ENCODE results near the gene CDH4.

DNA sequence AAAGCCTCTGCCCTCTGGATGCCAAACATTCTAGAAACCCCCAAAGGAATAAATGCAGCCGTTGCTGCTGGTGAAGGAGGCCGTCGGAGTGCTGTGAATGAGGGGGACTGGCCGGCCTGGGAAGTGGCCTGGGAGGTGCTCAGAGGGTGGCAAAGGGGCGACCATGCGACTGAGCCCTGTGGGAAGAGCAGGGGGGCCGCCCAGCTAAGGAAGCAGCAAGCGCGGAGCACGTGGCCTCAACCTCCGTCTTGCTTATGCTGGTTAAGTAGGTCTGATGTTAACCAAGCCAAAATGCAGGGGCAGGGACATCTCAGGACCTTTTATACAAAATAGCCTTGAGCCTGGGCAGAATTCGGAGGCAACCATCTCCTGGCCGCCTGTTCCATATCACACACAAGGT lies 432.1 kb downstream of the CDH4 start:
- TF ChIP-seq, protein P1, sequence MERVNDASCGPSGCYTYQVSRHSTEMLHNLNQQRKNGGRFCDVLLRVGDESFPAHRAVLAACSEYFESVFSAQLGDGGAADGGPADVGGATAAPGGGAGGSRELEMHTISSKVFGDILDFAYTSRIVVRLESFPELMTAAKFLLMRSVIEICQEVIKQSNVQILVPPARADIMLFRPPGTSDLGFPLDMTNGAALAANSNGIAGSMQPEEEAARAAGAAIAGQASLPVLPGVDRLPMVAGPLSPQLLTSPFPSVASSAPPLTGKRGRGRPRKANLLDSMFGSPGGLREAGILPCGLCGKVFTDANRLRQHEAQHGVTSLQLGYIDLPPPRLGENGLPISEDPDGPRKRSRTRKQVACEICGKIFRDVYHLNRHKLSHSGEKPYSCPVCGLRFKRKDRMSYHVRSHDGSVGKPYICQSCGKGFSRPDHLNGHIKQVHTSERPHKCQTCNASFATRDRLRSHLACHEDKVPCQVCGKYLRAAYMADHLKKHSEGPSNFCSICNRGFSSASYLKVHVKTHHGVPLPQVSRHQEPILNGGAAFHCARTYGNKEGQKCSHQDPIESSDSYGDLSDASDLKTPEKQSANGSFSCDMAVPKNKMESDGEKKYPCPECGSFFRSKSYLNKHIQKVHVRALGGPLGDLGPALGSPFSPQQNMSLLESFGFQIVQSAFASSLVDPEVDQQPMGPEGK (tag by site-specific recombination; IDR thresholded peaks at IDR 0.05), result no peak
- TF ChIP-seq, protein P2, sequence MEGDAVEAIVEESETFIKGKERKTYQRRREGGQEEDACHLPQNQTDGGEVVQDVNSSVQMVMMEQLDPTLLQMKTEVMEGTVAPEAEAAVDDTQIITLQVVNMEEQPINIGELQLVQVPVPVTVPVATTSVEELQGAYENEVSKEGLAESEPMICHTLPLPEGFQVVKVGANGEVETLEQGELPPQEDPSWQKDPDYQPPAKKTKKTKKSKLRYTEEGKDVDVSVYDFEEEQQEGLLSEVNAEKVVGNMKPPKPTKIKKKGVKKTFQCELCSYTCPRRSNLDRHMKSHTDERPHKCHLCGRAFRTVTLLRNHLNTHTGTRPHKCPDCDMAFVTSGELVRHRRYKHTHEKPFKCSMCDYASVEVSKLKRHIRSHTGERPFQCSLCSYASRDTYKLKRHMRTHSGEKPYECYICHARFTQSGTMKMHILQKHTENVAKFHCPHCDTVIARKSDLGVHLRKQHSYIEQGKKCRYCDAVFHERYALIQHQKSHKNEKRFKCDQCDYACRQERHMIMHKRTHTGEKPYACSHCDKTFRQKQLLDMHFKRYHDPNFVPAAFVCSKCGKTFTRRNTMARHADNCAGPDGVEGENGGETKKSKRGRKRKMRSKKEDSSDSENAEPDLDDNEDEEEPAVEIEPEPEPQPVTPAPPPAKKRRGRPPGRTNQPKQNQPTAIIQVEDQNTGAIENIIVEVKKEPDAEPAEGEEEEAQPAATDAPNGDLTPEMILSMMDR (tag by site-specific recombination; IDR thresholded peaks at IDR 0.05), result no peak
- TF ChIP-seq, protein P3, sequence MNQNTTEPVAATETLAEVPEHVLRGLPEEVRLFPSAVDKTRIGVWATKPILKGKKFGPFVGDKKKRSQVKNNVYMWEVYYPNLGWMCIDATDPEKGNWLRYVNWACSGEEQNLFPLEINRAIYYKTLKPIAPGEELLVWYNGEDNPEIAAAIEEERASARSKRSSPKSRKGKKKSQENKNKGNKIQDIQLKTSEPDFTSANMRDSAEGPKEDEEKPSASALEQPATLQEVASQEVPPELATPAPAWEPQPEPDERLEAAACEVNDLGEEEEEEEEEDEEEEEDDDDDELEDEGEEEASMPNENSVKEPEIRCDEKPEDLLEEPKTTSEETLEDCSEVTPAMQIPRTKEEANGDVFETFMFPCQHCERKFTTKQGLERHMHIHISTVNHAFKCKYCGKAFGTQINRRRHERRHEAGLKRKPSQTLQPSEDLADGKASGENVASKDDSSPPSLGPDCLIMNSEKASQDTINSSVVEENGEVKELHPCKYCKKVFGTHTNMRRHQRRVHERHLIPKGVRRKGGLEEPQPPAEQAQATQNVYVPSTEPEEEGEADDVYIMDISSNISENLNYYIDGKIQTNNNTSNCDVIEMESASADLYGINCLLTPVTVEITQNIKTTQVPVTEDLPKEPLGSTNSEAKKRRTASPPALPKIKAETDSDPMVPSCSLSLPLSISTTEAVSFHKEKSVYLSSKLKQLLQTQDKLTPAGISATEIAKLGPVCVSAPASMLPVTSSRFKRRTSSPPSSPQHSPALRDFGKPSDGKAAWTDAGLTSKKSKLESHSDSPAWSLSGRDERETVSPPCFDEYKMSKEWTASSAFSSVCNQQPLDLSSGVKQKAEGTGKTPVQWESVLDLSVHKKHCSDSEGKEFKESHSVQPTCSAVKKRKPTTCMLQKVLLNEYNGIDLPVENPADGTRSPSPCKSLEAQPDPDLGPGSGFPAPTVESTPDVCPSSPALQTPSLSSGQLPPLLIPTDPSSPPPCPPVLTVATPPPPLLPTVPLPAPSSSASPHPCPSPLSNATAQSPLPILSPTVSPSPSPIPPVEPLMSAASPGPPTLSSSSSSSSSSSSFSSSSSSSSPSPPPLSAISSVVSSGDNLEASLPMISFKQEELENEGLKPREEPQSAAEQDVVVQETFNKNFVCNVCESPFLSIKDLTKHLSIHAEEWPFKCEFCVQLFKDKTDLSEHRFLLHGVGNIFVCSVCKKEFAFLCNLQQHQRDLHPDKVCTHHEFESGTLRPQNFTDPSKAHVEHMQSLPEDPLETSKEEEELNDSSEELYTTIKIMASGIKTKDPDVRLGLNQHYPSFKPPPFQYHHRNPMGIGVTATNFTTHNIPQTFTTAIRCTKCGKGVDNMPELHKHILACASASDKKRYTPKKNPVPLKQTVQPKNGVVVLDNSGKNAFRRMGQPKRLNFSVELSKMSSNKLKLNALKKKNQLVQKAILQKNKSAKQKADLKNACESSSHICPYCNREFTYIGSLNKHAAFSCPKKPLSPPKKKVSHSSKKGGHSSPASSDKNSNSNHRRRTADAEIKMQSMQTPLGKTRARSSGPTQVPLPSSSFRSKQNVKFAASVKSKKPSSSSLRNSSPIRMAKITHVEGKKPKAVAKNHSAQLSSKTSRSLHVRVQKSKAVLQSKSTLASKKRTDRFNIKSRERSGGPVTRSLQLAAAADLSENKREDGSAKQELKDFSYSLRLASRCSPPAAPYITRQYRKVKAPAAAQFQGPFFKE (tag by site-specific recombination; IDR thresholded peaks at IDR 0.05; ENCODE audit: borderline replicate concordance), result no peak
- TF ChIP-seq, protein P4, sequence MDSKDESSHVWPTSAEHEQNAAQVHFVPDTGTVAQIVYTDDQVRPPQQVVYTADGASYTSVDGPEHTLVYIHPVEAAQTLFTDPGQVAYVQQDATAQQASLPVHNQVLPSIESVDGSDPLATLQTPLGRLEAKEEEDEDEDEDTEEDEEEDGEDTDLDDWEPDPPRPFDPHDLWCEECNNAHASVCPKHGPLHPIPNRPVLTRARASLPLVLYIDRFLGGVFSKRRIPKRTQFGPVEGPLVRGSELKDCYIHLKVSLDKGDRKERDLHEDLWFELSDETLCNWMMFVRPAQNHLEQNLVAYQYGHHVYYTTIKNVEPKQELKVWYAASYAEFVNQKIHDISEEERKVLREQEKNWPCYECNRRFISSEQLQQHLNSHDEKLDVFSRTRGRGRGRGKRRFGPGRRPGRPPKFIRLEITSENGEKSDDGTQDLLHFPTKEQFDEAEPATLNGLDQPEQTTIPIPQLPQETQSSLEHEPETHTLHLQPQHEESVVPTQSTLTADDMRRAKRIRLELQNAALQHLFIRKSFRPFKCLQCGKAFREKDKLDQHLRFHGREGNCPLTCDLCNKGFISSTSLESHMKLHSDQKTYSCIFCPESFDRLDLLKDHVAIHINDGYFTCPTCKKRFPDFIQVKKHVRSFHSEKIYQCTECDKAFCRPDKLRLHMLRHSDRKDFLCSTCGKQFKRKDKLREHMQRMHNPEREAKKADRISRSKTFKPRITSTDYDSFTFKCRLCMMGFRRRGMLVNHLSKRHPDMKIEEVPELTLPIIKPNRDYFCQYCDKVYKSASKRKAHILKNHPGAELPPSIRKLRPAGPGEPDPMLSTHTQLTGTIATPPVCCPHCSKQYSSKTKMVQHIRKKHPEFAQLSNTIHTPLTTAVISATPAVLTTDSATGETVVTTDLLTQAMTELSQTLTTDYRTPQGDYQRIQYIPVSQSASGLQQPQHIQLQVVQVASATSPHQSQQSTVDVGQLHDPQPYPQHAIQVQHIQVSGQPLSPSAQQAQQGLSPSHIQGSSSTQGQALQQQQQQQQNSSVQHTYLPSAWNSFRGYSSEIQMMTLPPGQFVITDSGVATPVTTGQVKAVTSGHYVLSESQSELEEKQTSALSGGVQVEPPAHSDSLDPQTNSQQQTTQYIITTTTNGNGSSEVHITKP (tag by site-specific recombination; IDR thresholded peaks at IDR 0.05), result no peak
- TF ChIP-seq YY1 (tag by site-specific recombination; IDR thresholded peaks at IDR 0.05), result no peak
- TF ChIP-seq, protein P5, sequence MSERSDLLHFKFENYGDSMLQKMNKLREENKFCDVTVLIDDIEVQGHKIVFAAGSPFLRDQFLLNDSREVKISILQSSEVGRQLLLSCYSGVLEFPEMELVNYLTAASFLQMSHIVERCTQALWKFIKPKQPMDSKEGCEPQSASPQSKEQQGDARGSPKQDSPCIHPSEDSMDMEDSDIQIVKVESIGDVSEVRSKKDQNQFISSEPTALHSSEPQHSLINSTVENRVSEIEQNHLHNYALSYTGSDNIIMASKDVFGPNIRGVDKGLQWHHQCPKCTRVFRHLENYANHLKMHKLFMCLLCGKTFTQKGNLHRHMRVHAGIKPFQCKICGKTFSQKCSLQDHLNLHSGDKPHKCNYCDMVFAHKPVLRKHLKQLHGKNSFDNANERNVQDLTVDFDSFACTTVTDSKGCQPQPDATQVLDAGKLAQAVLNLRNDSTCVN (tag by site-specific recombination; optimal IDR thresholded peaks at IDR 0.05), result no peak
- TF ChIP-seq, protein P6, sequence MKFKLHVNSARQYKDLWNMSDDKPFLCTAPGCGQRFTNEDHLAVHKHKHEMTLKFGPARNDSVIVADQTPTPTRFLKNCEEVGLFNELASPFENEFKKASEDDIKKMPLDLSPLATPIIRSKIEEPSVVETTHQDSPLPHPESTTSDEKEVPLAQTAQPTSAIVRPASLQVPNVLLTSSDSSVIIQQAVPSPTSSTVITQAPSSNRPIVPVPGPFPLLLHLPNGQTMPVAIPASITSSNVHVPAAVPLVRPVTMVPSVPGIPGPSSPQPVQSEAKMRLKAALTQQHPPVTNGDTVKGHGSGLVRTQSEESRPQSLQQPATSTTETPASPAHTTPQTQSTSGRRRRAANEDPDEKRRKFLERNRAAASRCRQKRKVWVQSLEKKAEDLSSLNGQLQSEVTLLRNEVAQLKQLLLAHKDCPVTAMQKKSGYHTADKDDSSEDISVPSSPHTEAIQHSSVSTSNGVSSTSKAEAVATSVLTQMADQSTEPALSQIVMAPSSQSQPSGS (tag by site-specific recombination; IDR thresholded peaks at IDR 0.05; ENCODE audit: low read depth), result no peak
- no peak for TF ChIP-seq MEIS1 (CRISPR knock-in tag; IDR thresholded peaks at IDR 0.05; ENCODE audit: borderline replicate concordance)
- no peak for TF ChIP-seq ZNF501 (tag by site-specific recombination; IDR thresholded peaks at IDR 0.05)
- TF ChIP-seq ZNF350 (tag by site-specific recombination; IDR thresholded peaks at IDR 0.05), result no peak
- no peak for TF ChIP-seq TCF7L2 (IDR thresholded peaks at IDR 0.05; ENCODE audit: borderline replicate concordance, low read depth, low read length)
- TF ChIP-seq ZNF354C (tag by site-specific recombination; IDR thresholded peaks at IDR 0.05; ENCODE audit: borderline replicate concordance, low read depth), result no peak
- TF ChIP-seq KLF10 (tag by site-specific recombination; IDR thresholded peaks at IDR 0.05), result no peak
